OCI-LY7 (cell line): ENCODE results near the gene CLTCL1. TPM values are rescaled to one million over a fixed set of nuclear protein-coding genes. Genes with fewer than 3 reads are reported as not detected.

Experiments used
- BruUV-seq: library from RNA; stranded (reverse); fragments of 400-500 nt; replicated peaks from 2 replicates; lab custom pipeline; 2021; lab: Mats Ljungman, UMichigan
- CTCF ChIA-PET: fragments of 300-600 bp; sonication (Branson Sonifier 250); formaldehyde crosslinking; loops from one replicate; lab custom pipeline; 2022; ENCODE audit warnings: antibody characterized with exemption; ENCODE audit not compliant: unreplicated experiment; lab: Charles Lee
- POLR2A ChIA-PET: fragments of 300-600 bp; sonication (Branson Sonifier 250); formaldehyde crosslinking; loops from one replicate; lab custom pipeline; 2022; ENCODE audit warnings: antibody characterized with exemption; lab: Charles Lee
- DNase-seq: peaks from one replicate; pipeline ENCODE4 v3.0.0-alpha.2; 2015; ENCODE audit warnings: low spot score
- H2AFZ ChIP-seq: fragments of 200-600 bp; sonication (generic), shearing (Covaris generic); 2 replicates; pipeline ENCODE4 v1.6.1; 2014; ENCODE audit warnings: mild to moderate bottlenecking, antibody characterized with exemption, low read length, moderate library complexity
- H3K27ac ChIP-seq: fragments of 200-600 bp; sonication (generic); 2 replicates; pipeline ENCODE4 v1.5.1; 2014; ENCODE audit warnings: mixed run types, low read depth, mild to moderate bottlenecking, moderate library complexity, low read length, inconsistent platforms; ENCODE audit not compliant: poor library complexity, severe bottlenecking
- H3K36me3 ChIP-seq: fragments of 200-600 bp; sonication (generic); 2 replicates; pipeline ENCODE4 v1.6.1; 2014; ENCODE audit warnings: mild to moderate bottlenecking, antibody characterized with exemption, low read length, moderate library complexity, mixed read lengths; ENCODE audit not compliant: insufficient read depth
- H3K4me1 ChIP-seq: fragments of 200-600 bp; sonication (generic); 2 replicates; pipeline ENCODE4 v1.5.1; 2014; ENCODE audit warnings: mild to moderate bottlenecking, low read length; ENCODE audit not compliant: insufficient read depth, poor library complexity, severe bottlenecking
- H3K4me2 ChIP-seq: fragments of 200-600 bp; sonication (generic); 2 replicates; pipeline ENCODE4 v1.6.1; 2014; ENCODE audit warnings: mild to moderate bottlenecking, low read length
- H3K4me3 ChIP-seq: fragments of 200-600 bp; sonication (generic); 2 replicates; pipeline ENCODE4 v1.5.1; 2014; ENCODE audit warnings: mild to moderate bottlenecking, low read depth, low read length; ENCODE audit not compliant: poor library complexity, severe bottlenecking
- H3K79me2 ChIP-seq: fragments of 200-600 bp; sonication (generic); 2 replicates; pipeline ENCODE4 v1.6.1; 2016; ENCODE audit warnings: low read depth, mild to moderate bottlenecking, low read length, moderate library complexity, mixed read lengths; ENCODE audit not compliant: insufficient read depth
- H3K9me2 ChIP-seq: fragments of 200-600 bp; sonication (generic); 2 replicates; pipeline ENCODE4 v1.6.1; 2016; ENCODE audit warnings: mild to moderate bottlenecking, low read length, mixed read lengths; ENCODE audit not compliant: insufficient read depth
- H3K9me3 ChIP-seq: fragments of 200-600 bp; sonication (generic); 2 replicates; pipeline ENCODE4 v1.6.1; 2014; ENCODE audit warnings: mild to moderate bottlenecking, mixed run types, low read length, mixed read lengths
- H4K20me1 ChIP-seq: fragments of 200-600 bp; sonication (generic); 2 replicates; pipeline ENCODE4 v1.6.1; 2014; ENCODE audit warnings: mild to moderate bottlenecking, antibody characterized with exemption, low read length, moderate library complexity, mixed read lengths; ENCODE audit not compliant: insufficient read depth
- CTCF ChIP-seq: fragments of 200-600 bp; sonication (generic); conservative IDR thresholded peaks from 2 replicates; pipeline ENCODE4 v1.5.1; 2014; ENCODE audit warnings: mild to moderate bottlenecking, antibody characterized with exemption, low read length, moderate library complexity, mixed read lengths
- EZH2phosphoT487 ChIP-seq: fragments of 200-600 bp; sonication (generic); IDR thresholded peaks from 2 replicates; pipeline ENCODE4 v1.6.1; 2018; ENCODE audit warnings: low read depth, borderline replicate concordance, mild to moderate bottlenecking, mixed run types, antibody characterized with exemption, low read length, moderate library complexity, mixed read lengths
- intact Hi-C: fragments of 100-400 bp; cut with micrococcal nuclease; formaldehyde crosslinking; loops from one replicate; pipeline ENCODE4 v1.10.0; 2022; ENCODE audit not compliant: unreplicated experiment
- total RNA-seq, 2 experiments: library from RNA; depleted of rRNA in 1 of 2; stranded (reverse); fragments of >200 nt in 1 of 2; shearing (Covaris generic) in 1 of 2; gene quantifications; 2 replicates each; pipeline ENCODE4 v1.2.3, GENCODE V29; 2014 to 2022

Gene CLTCL1
- total RNA-seq, 2 experiments from 2014 or later = 0.44 to 0.99 TPM

- TF ChIP-seq EZH2phosphoT487 (no peak), CTCF (no peak)
- H3K4me3 ChIP-seq = peak overlapping the region; percentile 73
Measured at GRCh38 chr22:19292458-19293230, 1.1 kb upstream of the CLTCL1 start.

GRCh38 chr22:19291218-19291579, 320 bp downstream of the CLTCL1 start:
- CTCF ChIA-PET = interaction anchor here (0.6 kb wide), 2 partner anchors 114 to 1215 kb away, joined by 3 to 4 read pairs; no protein-coding TSS in a partner anchor
- intact Hi-C loops = loop anchor here (5.0 kb wide), 1 partner anchor 114 kb away; the partner anchor contains the start of gene SLC25A1

More at GRCh38 chr22:19292458-19293230, 1.1 kb upstream of the CLTCL1 start:
- no TSS peak for BruUV-seq
- Histone ChIP-seq H3K9me3 (no peaks in the 10 kb centered on the region), H4K20me1 (no peaks in the 10 kb centered on the region), H3K4me2 (peak overlapping the region; percentile 89), H3K36me3 (no peaks in the 10 kb centered on the region), H2AFZ (peak overlapping the region; percentile 99), H3K27ac (no peak overlapping the region), H3K79me2 (no peaks in the 10 kb centered on the region), H3K4me1 (peaks cover 16% of the 10 kb centered on the region), H3K9me2 (no peaks in the 10 kb centered on the region)
- intact Hi-C loops = loop anchor here (5.0 kb wide), 1 partner anchor 115 kb away; the partner anchor contains the start of gene SLC25A1
- ChIA-PET POLR2A (interaction anchor here (0.5 kb wide), 1 partner anchor 87 kb away, joined by 3 read pairs; no protein-coding TSS in a partner anchor), CTCF (no interaction called here)
- peak; percentile 54 for DNase-seq

More at GRCh38 chr22:19291218-19291579, 320 bp downstream of the CLTCL1 start:
- no TSS peak for BruUV-seq
- peak overlapping the region; percentile 74 for H3K4me3 ChIP-seq
- H3K9me3 ChIP-seq = no peaks in the 10 kb centered on the region
- POLR2A ChIA-PET = no interaction called here
- H3K27ac ChIP-seq = no peak overlapping the region
- H3K36me3 ChIP-seq = no peaks in the 10 kb centered on the region
- TF ChIP-seq EZH2phosphoT487 = no peak
- no peak for TF ChIP-seq CTCF
- H3K4me1 ChIP-seq = peaks cover 16% of the 10 kb centered on the region
- H3K4me2 ChIP-seq = peak overlapping the region; percentile 84
- H4K20me1 ChIP-seq = no peaks in the 10 kb centered on the region
- H3K79me2 ChIP-seq = no peaks in the 10 kb centered on the region
- no peaks in the 10 kb centered on the region for H3K9me2 ChIP-seq
- peak overlapping the region; percentile 93 for H2AFZ ChIP-seq
- no peak for DNase-seq
